Measurements from ENCODE around the gene KCNJ12.
"Not testable (repeated sequence)": the region's sequence is repeated elsewhere in the genome, so short reads cannot be mapped to it uniquely, and the experiment has no call there.

DNA sequence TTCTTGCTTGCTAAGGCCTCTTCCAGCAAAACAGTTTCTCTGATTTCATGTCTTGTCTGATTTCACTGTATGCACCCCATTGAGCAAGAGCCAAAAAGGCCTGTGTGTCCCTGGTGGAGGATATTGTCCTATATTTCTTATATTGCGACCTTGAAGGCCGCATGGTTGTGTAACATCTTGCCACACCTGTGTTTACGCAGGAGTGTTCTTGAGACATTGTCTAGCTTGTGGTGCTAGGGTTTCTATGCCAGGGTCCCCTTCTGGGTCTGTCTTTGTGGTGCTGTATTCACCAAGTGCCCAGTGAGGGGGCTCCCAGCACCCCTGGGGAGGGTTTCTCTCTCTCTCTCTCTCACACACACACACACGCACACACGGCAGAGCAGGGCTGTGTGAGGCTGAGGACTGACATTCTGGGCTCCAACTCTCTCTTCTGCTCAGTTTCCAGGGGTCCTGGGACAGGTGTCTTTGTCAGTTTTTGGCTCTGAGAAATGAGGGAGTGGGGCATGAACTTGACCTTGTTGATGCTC is 35.6 kb downstream of the KCNJ12 start:
- TF ChIP-seq, protein P1, sequence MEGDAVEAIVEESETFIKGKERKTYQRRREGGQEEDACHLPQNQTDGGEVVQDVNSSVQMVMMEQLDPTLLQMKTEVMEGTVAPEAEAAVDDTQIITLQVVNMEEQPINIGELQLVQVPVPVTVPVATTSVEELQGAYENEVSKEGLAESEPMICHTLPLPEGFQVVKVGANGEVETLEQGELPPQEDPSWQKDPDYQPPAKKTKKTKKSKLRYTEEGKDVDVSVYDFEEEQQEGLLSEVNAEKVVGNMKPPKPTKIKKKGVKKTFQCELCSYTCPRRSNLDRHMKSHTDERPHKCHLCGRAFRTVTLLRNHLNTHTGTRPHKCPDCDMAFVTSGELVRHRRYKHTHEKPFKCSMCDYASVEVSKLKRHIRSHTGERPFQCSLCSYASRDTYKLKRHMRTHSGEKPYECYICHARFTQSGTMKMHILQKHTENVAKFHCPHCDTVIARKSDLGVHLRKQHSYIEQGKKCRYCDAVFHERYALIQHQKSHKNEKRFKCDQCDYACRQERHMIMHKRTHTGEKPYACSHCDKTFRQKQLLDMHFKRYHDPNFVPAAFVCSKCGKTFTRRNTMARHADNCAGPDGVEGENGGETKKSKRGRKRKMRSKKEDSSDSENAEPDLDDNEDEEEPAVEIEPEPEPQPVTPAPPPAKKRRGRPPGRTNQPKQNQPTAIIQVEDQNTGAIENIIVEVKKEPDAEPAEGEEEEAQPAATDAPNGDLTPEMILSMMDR (conservative IDR thresholded peaks at IDR 0.05; ENCODE audit: low read depth, low read length) = not testable (repeated sequence)
- not testable (repeated sequence) for TF ChIP-seq MXI1 (IDR thresholded peaks at IDR 0.05; ENCODE audit: borderline replicate concordance, low read depth, low read length); RAD21 (IDR thresholded peaks at IDR 0.05; ENCODE audit: low read length); MAFK (IDR thresholded peaks at IDR 0.05; ENCODE audit: low read depth, low read length); POLR2A (IDR thresholded peaks at IDR 0.05; ENCODE audit: low read depth, low read length); FOS (IDR thresholded peaks at IDR 0.05; ENCODE audit: low read depth, low read length)
- TF ChIP-seq, protein P2, sequence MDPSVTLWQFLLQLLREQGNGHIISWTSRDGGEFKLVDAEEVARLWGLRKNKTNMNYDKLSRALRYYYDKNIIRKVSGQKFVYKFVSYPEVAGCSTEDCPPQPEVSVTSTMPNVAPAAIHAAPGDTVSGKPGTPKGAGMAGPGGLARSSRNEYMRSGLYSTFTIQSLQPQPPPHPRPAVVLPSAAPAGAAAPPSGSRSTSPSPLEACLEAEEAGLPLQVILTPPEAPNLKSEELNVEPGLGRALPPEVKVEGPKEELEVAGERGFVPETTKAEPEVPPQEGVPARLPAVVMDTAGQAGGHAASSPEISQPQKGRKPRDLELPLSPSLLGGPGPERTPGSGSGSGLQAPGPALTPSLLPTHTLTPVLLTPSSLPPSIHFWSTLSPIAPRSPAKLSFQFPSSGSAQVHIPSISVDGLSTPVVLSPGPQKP (IDR thresholded peaks at IDR 0.05; ENCODE audit: borderline replicate concordance, low read depth, low read length) = not testable (repeated sequence)
